HG03095 (cell line): Measurements from ENCODE around the gene SNAI3.

Experiments
- ATAC-seq: cut with Tn5 transposase; IDR thresholded peaks from one replicate; pipeline ENCODE4 v1.9.1; 2021; ENCODE audit warnings: moderate library complexity; ENCODE audit not compliant: unreplicated experiment

SNAI3 gene

DNA sequence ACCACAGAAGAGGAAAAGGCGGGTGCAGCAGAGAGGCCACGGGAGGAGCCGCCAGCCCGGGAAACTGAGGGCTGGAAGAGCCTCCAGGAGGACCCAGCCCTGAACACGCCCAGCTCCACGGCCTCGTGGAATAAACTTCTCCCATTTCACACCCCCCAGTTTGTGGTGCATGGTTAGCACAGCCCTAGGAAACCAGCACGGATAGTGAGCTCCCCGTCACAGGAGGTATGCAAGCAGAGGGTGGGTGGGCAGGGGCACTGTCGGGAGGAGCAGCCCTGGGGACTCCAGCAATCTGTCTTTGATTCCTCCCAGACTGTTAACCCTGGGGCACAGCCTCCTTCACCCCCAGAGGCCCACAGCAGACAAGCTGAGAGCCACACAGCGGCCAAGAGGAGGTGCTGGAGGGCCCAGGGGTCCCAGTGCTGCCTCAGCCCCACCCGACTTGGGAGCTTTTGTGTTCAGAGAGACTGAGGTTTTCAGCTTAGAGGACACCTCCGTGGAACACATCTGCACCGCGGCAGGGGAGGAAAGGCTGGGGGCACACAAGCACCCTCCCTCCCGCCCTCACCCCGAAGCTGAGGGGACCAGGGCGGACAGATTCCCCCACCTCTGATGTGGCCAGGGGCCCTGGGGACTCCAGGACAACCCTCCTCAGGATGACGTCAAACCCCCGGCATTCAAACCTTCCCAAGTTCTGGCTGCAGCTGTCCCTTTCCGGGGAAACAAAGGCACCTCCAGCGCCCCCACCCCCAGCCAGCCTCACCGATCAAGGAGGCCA is 49.6 kb downstream of the SNAI3 start:
- no peak for ATAC-seq

DNA sequence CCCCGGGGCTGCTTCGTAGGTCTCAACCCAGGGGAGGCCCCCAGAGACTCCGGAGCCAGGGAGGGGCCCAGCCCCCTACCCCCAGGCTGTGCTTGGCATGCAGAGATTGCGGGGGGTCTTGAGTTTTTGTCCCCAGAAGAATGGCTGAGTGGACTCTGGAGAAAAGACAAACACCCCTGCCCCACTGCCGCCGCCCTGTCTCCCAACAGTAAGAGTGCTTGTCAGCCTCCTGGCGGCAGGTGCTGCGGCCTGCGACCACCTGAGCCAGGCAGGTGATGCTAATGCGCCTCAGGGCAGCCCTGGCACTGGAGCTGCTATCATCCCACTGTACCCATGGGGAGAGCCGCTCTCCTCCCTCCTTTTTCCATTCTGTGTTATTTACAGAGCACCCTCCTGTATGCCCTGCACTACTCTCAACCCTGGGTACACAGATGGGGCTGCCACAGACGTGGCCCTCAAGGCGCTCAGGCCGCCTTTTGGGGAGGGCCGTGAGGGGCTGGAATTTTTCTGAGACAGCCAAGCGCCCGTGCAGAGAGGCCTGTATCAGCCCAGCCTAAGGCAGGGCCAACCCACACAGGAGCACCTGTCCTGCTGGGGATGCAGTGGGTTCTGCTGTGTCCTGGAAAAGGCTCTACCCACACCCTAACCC is 50.5 kb downstream of the SNAI3 start:
- ATAC-seq = no peak

DNA sequence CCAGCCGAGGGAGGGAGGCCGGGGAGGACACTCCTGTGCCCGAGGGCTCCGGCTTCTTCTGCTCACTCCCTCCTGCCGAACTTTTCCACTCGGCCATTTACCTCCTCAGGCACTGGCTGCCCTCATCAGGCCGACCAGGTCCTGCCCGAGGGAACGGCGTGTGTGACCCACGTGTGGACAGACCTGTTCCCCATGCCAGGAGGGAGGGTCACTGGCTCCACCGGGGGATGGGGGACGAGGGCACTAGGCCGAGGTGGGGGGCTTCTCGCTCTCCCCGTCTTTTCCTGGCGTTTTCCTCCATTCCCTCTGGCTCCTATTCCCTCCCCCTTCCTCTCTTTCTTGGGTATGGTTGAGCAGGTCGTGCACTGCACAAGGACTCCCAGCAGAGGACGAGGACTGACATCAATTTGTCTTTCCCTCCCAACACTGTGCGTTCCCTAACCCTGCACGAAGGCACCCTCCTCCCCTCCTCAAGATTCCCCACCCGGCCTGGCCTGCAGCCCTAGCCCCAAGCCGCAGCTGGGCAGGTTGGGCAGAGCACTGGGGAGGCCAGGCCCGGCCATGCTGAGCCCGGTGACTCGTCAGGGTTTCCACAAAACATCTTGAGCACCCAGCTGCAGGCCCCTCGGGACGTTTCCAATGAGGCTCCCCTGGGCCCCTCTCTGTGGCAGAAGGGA is 51.2 kb downstream of the SNAI3 start:
- ATAC-seq = no peak

DNA sequence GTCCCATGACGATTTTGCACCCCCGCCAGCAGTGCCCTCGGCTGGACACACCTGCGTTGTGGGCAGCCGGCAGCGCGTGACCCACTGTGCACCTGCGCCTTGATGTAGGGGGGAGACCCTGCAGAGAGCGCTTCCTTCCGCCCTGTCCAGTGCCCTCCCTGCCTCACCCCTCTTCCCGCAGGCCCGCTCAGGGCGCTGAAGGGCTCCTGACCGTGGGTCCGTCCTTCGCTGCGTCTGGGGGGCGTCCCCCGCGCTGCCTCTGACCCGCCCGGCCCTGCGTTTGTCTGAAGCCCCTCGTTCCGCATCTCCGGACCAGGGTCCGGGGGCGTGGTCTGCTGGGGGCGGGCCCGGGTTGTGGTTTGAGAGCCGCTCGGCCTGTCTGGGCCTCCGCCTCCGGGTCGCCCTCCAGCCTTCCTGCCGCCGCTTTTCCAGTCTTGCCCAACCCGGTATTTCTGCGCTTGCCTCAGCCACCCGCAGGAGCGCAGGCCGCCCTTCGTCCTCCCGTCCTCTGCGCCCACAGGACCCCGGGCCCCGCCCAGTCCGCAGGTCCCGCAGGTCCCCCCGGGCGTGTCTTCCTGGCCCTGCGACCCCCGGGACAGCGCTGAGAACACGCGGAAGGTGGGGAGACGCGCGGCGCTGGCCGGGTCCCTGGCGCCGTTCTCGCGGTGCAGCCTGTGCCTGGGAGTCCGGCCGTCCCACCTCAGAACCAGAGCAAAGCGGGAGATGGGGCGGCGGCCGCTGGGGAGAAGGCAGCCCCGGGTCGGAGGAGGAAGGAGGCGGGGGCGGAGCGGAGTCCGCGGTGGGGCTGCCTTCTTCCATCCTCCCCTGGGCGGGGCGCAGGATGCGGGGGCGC is 51.9 kb downstream of the SNAI3 start:
- ATAC-seq = peak; percentile 43

DNA sequence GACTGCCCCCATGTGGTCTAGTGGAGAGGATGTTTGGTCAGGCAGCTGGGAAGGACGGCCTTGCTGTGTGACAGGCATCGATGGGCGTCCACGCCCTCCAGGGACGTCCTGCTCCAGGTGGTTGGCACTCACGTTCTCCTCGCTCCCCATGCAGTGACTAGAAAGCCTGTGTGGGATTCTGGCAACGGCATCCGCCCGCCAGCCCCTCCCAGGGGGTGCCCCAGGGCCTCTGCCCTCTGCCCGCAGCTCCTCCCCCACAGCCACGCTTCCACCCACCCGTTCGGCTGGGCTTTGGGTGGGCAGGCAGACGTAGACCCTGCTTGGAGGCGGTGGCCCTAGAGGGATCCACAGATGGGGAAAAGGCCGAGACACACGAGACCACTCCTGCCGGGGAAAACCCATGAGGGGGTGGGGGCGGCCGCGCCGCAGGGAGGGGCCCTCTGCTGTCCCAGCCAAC is 52.6 kb downstream of the SNAI3 start:
- ATAC-seq = peak; percentile 27

DNA sequence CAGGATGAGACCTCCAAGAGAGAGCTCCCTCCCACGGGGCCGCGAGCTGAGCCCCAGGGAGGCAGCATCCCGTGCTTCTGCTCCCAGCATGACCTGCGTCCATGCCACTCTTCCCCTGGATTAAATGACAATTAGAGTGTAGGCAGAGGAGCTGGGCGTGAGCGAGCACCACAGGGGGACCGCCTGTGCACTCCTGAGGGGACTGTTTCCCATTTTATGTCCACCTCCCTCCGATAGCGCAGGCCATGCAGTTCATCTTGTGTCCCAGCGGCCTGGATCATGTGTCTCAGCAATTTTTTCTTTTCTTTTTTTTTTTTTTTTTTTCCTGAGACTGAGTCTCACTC is 53.7 kb downstream of the SNAI3 start:
- no peak for ATAC-seq

DNA sequence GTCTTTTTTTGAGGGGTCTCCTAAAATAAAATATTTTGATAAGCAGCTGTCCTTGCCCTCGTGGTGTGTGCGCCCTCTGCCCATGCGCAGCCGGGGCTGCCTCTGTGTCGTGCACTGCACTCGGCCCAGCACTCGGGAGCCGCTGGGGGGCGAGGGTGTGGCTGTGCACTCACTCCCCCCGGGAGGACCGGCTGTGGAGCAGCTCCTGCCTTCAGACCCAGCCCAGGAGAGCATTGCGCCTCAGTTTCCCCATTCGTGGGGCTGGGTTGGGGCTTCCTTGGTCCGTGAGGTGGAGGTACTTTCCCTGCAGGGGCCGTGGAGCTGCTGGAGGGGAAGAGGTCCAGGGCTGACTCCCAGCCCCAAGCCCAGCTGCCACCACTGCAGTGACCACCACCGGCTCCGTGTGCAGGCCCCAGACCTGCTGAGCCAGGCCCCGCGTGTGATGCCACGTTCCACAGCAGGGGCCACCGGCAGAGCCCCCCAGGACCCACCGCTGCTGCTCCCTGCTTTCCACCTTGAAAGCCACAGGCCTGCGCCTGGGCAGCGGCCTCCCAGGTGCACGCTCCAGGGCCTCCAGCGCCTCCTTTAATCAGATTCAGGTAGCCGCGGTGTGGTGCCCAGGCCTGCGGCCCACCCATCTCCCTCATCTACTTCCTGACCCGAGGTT is 54.3 kb downstream of the SNAI3 start:
- no peak for ATAC-seq

- no peak for ATAC-seq
Measured at GRCh38 chr16:88631384-88631783, 54.9 kb downstream of the SNAI3 start.

GRCh38 chr16:88630941-88631340 is 55.4 kb downstream of the SNAI3 start:
- ATAC-seq = no peak

GRCh38 chr16:88630433-88630832 is 55.9 kb downstream of the SNAI3 start:
- ATAC-seq = no peak

- ATAC-seq = no peak
Measured at GRCh38 chr16:88629835-88630234, 56.5 kb downstream of the SNAI3 start.

DNA sequence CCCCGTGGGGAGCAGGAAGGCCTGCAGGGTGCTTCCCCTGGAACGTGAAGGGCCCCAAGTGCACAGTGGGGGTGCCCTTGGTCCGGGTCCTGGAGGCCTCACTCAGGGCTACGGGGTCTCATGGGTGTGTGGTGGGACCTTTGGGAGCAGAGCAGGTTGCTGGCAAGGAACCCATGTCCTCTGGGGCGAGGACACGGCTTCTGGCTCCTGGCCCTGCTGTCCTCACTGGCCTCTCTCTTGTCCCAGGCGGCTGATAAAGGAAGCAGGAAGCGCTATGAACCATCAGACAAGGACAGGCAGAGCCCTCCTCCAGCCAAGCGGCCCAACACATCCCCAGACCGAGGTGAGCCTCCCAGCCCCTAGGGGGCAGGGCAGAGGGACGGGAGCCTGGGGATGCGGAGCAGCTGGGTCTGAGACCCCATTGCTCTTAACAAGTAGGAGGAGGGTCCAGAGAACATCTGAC is 57.8 kb downstream of the SNAI3 start:
- no peak for ATAC-seq
